Fibroblast of skin of right biceps (primary cell): Measurements from ENCODE around the gene KDM1B.

ENCODE experiments used
- DNase-seq: peaks from one replicate; pipeline ENCODE4 v3.0.0-alpha.2; 2013

KDM1B gene, protein sequence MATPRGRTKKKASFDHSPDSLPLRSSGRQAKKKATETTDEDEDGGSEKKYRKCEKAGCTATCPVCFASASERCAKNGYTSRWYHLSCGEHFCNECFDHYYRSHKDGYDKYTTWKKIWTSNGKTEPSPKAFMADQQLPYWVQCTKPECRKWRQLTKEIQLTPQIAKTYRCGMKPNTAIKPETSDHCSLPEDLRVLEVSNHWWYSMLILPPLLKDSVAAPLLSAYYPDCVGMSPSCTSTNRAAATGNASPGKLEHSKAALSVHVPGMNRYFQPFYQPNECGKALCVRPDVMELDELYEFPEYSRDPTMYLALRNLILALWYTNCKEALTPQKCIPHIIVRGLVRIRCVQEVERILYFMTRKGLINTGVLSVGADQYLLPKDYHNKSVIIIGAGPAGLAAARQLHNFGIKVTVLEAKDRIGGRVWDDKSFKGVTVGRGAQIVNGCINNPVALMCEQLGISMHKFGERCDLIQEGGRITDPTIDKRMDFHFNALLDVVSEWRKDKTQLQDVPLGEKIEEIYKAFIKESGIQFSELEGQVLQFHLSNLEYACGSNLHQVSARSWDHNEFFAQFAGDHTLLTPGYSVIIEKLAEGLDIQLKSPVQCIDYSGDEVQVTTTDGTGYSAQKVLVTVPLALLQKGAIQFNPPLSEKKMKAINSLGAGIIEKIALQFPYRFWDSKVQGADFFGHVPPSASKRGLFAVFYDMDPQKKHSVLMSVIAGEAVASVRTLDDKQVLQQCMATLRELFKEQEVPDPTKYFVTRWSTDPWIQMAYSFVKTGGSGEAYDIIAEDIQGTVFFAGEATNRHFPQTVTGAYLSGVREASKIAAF

DNA sequence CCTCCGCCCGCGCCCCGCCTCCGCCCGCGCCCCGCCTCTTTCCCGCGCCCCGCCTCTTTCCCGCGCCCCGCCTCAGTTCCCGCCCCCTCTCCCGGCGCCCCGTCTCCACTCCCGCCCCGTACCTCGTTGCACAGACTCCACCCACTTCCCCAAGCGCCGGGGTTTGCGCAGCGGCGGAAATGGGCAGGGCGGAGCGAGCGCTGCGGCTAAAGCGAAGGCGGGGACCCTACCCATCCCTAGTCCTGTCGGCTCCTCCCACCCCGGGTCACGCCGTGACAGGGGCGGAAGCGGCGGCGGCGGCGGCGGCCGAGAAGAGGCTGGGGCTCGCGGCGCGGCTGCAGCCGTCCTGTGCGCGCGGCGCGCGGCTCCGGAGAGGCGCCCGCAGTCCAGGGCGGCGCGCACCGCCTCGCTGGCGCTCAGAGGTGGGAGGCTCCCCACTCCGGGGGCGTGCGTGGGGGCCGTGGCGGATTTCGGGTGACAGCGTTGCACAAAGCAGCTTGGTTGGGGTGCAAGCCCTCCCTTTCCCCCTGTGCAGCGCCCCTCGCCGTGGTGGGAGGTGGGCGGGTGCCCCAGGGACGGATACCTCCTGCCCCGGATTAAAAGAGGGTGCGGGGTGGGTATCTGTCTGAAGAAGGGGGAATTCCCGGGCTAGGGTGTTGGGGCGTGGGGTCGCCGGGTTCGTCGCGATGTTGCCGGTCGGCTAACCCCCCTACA is at the start of gene KDM1B:
KDM1B (plus strand) TSS at position 273 of the 714 bp plus-strand sequence. CDS start 4,474 bp downstream, outside the sequence.
- peak; percentile 99 for DNase-seq

DNA sequence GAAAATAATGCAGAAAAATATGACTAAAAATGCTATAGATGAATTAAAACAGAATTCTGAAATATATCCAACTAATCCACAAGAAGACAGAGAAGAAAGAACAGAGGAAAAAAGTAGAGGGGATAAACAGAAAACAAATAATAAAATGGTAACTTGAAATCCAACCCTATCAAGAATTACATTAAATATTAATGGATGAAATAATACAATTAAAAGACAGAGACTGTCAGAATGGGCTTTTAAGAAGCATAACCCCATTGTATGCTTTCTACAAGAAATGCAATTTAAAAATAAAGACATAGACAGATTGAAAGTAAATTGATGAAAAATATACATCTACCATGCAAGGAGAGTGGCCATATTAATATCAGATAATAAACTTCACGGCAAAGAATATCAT is 48.2 kb upstream of the KDM1B start:
- no peak for DNase-seq

DNA sequence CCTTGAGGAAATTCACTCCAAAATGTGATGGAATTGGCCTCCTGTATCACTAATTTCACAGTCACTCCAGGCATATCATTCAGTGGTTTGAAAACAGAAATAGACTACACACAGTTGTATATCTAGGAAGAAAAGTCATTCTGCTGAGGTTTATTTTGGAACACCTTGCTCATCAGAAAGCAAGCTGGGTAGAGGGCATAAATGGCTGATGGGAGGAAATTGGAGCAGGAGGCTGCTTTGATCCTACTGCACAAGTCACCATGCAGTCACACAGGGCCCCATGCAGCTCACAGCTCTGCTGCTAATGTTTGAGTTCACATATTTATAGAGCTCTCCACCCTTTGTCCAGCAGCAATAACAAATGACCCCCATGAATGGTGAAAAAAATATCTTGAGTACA is 45.1 kb upstream of the KDM1B start:
- no peak for DNase-seq

DNA sequence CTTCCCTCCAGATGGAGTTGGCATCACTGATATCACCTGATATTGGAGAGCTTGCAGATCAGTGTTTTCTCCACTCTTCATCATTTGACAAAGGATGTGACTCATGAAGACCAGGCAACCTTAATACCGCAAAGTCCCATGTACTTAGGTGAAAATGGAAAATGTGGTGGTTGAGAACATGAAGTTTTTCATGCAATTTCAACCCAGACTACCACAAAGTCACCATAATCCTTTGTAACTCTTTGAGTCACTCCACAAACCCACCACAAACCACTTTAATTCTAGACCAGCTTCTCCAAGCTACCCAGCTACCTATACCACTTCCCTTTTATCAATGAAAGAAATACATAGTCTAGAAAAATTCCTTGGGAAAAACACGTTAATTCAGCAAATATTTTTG is 39.9 kb upstream of the KDM1B start:
- DNase-seq, result no peak

DNA sequence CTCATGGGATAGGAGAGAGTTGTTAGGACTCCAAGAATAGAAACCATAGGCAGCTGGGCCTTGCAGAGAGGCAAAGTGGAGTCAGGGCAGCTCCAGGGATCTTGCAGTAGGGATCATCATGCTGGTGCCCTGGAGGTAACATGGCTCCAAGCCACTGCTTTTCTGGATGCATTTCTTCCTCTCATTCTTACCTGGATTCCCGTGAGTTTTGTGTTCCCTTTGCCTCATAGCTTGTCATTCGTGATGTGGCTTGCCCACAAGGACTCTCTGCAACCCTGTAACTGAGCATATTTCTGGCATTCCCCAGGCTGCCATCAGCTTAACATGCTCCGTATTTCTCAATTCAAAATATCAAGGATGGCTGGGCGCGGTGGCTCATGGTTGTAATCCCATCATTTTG is 38.1 kb upstream of the KDM1B start:
- no peak for DNase-seq

DNA sequence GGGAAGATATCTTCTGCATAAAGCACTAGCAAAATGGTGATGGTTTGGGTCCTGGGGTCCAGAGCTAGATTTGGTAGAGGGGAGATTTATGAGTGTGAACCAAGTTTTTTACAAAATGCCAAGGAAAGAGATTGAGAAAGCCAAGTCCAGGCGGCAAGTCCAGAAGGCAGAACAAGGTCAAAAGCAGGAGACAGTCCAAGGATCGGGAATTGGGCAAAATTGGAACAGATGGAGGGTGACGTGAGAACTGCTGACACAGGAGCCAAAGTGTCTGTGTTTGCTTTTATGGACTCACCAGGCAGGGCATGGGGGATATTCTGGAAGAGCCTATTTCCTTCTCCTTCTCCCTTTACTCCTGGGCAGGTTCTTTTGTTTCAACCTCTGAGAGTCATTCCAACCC is 36.9 kb upstream of the KDM1B start:
- no peak for DNase-seq

DNA sequence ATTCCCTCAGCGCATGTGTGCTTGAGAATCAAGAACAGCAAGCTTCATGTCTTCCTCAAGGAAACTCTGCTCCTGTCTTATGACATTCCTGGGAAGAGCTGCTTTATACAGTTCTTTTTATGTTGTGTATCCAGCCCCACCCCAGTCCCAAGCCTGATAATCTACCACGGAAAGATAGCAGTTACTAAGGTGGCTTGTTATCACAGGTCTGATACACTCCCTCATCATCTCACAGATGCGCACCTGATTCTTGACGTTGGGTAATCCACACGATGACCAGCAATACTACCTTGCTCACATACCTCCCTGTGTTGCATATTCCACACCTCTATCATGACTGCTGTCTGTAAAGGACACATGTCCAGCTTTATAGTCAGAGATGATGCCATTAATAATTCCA is 36.0 kb upstream of the KDM1B start:
- DNase-seq, result no peak

DNA sequence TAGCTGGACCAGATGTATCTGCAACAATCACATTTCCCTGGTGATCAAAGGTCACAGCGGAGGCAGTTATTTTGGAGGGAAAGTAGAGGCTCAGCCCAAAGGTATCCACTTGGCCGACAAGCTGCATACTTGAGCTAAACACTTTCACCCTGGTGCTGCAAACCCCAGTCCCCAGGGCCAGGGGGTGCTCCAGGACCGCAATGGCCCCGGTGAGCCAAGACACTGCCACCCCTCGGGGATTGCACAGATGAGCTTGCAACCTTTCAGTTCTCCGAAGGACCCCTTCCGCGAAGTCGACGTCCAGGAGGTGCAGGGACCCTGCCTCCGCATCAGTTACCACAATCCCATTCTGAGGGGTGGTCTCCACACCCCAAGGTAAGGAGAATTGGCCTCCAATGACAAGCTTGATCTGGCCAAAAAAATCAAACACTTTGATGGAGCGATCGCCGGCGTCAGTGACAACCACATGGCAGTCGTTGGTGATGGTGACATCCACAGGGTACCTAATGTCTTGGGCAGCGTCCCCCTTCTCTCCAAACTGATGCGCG is 33.6 kb upstream of the KDM1B start:
- DNase-seq, result no peak

DNA sequence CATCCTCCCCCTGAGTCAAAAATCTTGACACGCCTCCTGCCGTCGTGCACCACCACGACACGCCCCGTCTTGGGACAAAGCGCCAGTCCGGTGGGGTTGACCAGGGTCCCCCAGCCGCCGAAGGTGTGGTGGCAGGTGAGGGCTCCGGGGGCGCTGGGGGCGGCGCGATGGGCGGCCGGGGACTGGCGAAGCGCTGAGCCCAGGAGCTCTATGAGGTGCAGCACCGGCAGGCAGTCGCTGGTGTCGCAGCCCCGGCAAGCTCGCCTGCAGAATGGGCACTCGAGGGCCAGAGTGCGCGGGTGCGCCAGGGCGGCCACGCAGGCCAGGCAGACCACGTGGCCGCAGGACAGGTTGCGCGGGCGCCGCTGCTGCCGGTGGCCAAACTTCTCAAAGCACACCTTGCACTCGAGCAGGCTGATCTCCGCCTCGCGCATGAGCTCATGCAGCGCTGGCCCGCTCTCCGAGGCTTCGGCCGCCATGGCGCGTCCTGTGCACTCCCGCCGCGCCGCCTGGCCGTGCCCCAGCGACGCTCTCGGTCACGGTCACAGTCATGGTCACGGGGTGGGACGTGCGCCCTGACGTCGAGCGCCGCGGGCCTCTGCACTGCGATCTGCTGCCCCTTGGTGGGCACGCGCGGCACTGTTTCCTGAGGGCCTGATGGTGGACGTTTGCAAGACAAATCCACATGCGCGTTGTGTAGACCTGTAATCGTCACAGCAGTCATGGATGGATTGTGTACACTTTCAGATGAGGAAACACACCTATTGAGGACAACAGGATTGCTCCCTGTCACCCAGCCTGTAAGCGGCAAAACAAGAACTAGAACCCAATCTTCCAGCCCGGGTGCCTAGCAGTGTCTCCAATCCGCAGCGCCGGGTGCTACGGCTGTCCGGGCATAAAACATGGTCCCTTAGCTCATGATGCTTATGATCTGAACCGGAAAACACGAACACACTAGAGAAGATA is 32.8 kb upstream of the KDM1B start, which contains the start of gene NHLRC1:
NHLRC1 (minus strand) TSS at position 550 of the 966 bp plus-strand sequence; CDS start at position 479, 71 bp downstream.
- DNase-seq, result peak; percentile 87

DNA sequence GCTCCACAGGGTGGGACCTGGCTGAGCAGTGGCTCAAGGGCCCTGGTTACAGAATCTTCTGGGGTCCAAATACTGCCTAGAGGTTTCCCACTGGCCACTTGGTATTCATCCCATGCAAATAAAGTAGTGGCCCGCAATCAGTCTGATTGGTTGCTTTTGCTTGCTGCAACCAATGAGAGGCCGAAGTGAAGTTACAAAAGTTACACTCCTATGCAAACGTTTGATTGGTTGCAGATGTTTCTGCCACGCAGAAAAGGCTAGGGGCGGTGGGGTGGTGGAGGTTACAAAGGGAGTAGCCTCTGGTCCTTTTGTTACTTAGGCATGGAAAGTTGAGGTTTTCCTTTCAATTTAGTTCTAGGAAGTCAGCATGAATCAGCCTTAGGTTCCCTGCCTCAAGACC is 29.1 kb upstream of the KDM1B start:
- DNase-seq, result peak; percentile 49

DNA sequence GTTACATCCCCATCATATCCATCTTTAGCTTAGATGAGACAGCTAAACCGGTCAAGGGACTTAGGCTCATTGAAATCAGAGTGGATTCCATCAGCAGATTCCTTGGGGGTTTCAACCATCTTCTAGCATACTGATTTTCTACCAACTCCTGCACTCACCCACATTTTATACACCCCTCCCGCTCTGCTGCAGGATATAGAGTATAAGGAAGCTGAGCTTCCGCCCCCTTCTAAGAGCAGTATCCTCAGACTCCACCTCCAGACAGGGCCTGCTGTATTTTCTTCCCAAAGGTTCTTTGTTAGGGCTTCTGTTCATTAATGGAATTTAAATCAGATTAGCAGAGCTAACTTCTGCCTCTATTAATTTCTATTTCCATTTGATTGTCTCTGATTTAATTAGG is 22.9 kb upstream of the KDM1B start:
- DNase-seq, result no peak

DNA sequence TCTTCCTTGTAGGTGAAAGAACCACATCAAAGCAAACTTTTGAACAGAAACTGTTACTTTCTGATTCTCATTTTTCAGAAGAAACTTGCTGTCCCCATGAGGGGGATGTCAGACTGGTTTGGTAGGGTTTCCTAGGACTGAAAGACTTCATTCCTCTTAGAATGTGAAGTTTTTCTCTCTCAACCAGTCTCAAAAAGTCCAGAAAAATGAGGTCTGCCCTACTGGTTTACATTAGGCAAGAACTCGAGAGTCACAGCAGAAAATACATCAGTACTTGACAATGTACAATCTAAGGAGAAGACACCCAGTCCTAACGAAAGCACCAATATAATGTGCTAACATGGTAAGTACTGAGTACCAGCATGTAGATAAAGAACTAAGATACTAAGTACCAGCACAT is 20.1 kb upstream of the KDM1B start:
- DNase-seq, result no peak

DNA sequence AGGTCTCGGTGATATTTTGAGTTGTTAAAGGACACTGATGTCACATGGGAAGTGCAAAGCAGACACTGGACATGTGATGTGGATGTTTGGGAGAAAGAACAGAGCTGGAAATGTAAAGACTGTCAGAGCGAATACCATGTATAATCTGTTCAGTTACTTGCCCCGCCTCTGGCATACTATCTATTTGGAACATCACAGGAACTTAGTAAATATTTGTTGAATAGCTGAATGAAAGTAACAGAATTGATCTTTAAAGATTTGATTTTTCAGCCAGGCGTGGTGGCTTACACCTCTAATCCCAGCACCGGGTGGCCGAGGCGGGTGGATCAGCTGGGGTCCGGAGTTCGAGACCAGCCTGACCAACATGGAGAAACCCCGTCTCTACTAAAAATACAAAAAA is 19.0 kb upstream of the KDM1B start:
- DNase-seq, result no peak

DNA sequence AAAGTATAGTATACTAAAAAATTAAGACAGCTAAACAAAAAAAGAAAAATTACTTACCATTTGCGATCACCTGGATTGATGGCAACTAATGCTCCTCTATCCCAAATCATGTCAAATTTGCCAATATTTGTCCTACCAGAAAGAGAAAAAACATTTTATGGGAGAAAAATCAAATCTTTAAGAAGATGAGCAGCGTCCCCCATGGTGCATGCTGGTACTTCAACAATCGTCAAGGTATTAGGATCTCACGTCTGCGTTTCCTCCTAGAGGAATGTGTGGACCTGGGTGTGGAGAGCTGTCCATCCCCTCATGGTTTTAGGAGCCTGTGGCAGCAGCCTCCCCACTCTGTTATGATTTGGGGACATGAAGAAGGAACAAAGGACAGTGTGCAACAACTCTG is 16.3 kb upstream of the KDM1B start:
- no peak for DNase-seq

DNA sequence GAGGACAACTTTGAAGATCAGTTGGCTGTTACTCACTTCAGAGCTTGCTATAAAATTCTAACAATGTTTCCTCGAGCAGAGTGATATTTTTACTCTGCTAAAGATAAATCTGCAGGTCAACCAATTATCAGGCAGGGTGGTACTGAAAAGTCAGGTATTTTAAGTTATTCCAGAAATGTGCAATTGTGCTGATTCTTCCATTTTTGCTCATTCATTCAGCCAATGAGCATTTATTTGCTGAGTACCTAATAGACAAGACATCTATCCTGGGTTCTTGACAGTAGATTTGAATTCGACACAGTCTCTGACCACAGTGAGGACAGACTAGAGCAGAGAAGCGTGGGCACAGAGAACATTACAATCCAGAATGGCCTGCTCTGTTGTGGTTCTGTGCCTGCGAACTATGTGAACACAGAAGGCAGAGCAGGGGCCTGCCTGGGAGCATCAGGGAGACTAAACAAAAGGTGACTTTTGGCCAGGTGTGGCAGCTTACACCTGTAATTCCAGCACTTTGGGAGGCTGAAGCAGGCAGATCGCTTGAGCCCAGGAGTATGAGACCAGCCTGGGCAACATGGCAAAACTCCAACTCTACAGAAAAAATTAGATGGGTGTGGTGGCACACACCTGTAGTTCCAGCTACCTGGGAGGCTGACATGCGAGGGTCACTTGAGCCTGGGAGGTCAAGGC is 15.1 kb upstream of the KDM1B start:
- no peak for DNase-seq

DNA sequence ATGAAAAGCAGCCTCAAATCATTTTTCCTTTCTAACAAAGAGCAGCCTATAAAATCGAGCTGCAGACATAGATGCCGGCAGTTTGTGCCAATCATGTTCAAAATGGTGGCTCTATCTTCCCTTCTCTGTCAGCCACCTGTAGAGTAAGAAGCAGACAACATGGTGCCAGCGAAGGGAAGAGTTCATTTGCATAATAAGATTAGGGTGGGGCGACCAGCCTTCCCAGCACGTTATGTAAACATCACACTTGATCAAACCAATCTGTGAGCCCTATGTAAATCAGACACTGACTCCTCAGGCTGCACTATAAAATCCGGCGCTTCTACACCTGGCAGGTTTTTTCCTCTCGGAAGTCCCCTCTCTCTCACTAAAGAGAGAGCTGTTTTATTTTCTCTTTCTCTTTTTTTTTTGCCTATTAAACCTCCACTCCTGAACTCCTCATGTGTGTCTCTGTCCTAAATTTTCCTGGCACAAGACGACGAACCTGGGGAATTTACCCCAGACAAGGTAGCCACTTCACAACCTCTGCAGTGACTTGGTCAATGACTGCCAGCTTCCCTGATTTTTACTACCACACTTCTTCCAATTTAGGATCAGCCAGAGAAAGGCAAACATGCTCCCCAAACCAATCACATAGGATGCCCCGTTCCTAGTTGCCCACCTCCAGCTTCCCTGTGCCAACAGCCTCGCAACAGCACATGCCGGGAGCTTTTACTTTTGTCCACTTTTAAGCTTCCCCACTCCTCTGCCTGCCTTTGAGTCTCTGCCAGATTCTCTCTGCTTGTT is 13.2 kb upstream of the KDM1B start:
- no peak for DNase-seq

DNA sequence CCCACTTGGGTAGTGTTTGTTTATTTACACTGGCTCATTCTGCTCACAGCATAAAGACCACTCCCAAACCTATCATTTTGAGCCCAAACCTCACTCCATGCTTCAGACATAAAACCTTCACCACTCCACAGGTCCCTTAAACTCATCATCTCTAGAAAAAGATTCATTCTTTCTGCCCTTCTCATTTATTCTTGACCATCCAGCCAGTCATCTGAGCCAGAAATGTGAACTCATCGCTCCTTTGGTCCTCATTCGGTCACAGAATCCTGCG is 12.7 kb upstream of the KDM1B start:
- DNase-seq, result no peak

DNA sequence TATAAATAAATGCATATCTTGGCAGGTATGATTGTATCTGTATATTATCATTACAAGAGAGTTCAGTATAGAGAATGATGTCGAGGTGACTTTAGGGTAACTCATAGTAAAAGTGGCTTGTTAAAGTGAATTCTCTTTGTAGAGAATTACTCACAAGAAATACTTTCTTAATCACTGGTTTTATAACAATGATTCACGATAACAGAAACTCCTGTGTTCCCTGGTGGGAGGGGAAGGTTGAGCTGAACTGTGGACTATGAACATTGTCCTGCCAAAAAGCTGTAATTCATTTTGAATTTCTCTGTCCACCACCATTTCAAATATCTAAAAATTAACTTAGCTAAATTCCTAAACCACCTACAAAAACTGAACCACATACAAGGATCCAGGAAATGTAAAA is 8.1 kb upstream of the KDM1B start:
- peak; percentile 62 for DNase-seq

DNA sequence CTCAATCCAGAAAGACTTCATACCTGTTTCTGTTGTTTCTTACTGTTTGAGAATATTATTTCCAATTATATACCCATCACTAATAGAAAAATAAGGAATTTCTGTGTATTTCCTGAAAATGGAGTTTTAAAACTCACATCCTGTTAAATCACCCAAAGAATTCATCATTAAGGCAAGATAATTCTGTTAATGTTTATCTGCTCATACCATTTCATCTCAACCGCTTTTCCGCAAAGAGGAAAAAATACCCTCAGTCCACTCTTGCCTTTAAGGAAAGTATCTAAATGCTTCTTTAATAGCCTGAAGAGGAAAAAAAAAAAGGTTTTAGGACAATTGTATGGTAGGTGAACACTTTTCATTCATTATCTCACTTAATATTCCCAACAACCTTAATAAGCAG is 7.6 kb upstream of the KDM1B start:
- no peak for DNase-seq

DNA sequence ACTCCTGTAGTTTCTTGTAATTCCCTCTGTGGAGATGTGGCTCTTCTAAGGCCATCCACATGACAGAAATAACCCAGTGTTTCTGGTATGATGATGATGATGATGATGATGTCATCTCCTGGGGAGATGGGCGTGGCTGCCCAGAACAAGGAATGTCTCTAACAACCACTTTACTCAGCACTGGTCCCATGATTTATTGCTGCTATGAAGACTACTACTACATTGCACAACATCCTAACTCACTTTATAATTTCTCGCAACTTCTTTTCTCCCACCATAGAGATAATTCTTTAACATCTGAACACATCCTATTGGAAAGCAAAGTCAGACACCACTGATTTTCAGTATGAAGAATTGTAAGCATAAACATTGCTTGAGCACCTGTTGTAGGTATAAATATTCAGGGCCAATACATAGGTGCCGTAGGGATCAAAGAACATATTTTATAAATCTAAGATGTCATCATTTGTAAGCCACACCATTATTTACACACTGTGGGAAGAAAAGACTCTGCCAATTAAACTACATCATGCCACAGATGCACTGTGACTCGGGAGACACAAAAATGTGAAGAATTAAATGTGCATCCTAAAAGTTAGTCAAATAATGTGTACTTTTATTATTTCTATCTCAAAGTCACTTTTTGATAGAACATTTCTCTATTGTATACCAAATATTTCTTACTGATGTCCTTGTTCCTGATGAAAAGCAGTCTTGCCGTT is 6.8 kb upstream of the KDM1B start:
- DNase-seq, result peak; percentile 92
